CD4-positive, alpha-beta memory T cell (primary cell): ENCODE measurements around the gene P2RY11. TPM values are rescaled to one million over a fixed set of nuclear protein-coding genes. Genes with fewer than 3 reads are reported as not detected.

Source experiments
- CTCF ChIA-PET: fragments of 350-600 bp; sonication (Branson Sonifier 250); formaldehyde crosslinking; loops from one replicate; lab custom pipeline; 2021; ENCODE audit warnings: inconsistent platforms; ENCODE audit not compliant: partially characterized antibody; lab: Charles Lee
- POLR2A ChIA-PET: fragments of 350-600 bp; sonication (Branson Sonifier 250); formaldehyde crosslinking; loops from one replicate; lab custom pipeline; 2021; ENCODE audit not compliant: partially characterized antibody; lab: Charles Lee
- DNase-seq, 5 donors: peaks; one replicate each; pipeline versions ENCODE4 v3.0.0 to v3.0.0-alpha.2; 2020 to 2022; ENCODE audit warnings: mixed read lengths in 1 of 5
- H3K27ac ChIP-seq: one replicate; pipeline ENCODE4 v1.7.0; 2013; ENCODE audit warnings: low read depth, low read length
- H3K27me3 ChIP-seq: 2 replicates; pipeline ENCODE4 v1.7.0; 2013; ENCODE audit warnings: mild to moderate bottlenecking, low read length, moderate library complexity; ENCODE audit not compliant: insufficient read depth
- H3K36me3 ChIP-seq: 2 replicates; pipeline ENCODE4 v1.7.0; 2013; ENCODE audit warnings: mild to moderate bottlenecking, low read length, moderate library complexity; ENCODE audit not compliant: insufficient read depth
- H3K4me1 ChIP-seq: 2 replicates; pipeline ENCODE4 v1.7.0; 2013; ENCODE audit warnings: mild to moderate bottlenecking, low read length, moderate library complexity; ENCODE audit not compliant: insufficient read depth
- H3K4me3 ChIP-seq, 2 donors: one replicate each; pipeline ENCODE4 v1.7.0; 2013; ENCODE audit warnings: low read length in 2 of 2, mild to moderate bottlenecking in 1 of 2
- H3K9me3 ChIP-seq, 2 donors: one replicate each; pipeline ENCODE4 v1.7.0; 2013; ENCODE audit warnings: low read length in 2 of 2, control low read depth in 1 of 2; ENCODE audit not compliant: control insufficient read depth in 1 of 2
- H3K27ac Mint-ChIP-seq, 7 donors: one replicate each; pipeline ENCODE4 v1.8.0; 2020 to 2021; ENCODE audit warnings: mixed read lengths in 7 of 7, mild to moderate bottlenecking in 6 of 7, inconsistent platforms in 3 of 7, moderate library complexity in 3 of 7
- H3K27me3 Mint-ChIP-seq, 2 donors: one replicate each; pipeline ENCODE4 v1.8.0; 2020 to 2021; ENCODE audit warnings: mixed read lengths in 2 of 2
- H3K36me3 Mint-ChIP-seq, 2 donors: one replicate each; pipeline ENCODE4 v1.8.0; 2020 to 2021; ENCODE audit warnings: mixed read lengths in 2 of 2, inconsistent platforms in 1 of 2, mild to moderate bottlenecking in 1 of 2
- H3K4me1 Mint-ChIP-seq, 4 donors: one replicate each; pipeline ENCODE4 v1.8.0; 2020 to 2021; ENCODE audit warnings: mixed read lengths in 4 of 4, mild to moderate bottlenecking in 1 of 4
- H3K4me3 Mint-ChIP-seq, 8 donors: one replicate each; pipeline ENCODE4 v1.8.0; 2020 to 2021; ENCODE audit warnings: mixed read lengths in 8 of 8, mild to moderate bottlenecking in 7 of 8, moderate library complexity in 6 of 8, inconsistent platforms in 3 of 8
- H3K9me3 Mint-ChIP-seq, 8 donors: one replicate each; pipeline ENCODE4 v1.8.0; 2020 to 2021; ENCODE audit warnings: mixed read lengths in 8 of 8, mild to moderate bottlenecking in 5 of 8, inconsistent platforms in 3 of 8, moderate library complexity in 1 of 8
- intact Hi-C: fragments of 100-400 bp; cut with micrococcal nuclease; formaldehyde crosslinking; loops from one replicate; pipeline ENCODE4 v1.15.1; 2023
- polyA plus RNA-seq, 2 donors: library from polyadenylated mRNA; unstranded; fragments of 300-500 nt; fragmentation: Illumina TruSeq; gene quantifications; one replicate each; pipeline ENCODE4 v1.2.3, GENCODE V29; 2021
- total RNA-seq, 2 experiments: library from RNA; stranded (reverse); gene quantifications; one replicate each; pipeline ENCODE4 v1.2.3, GENCODE V29; 2021

The P2RY11 gene
- total and polyA plus RNA-seq, 4 experiments from 2014 or later = 0.24 to 49.7 (median 23.6) TPM

GRCh38 chr19:10102787-10103236 lies 8.7 kb upstream of the P2RY11 start:
- peaks cover 9 to 15% of the 10 kb centered on the region in 2 donors for H3K36me3 Mint-ChIP-seq
- DNase-seq = no peak
- intact Hi-C loops = loop anchor here (5.0 to 10.0 kb wide), 2 partner anchors 94 to 302 kb away; partner anchors contain the start of gene CDC37
- ChIA-PET POLR2A (interaction anchor here (1.1 to 10.9 kb wide), 3 partner anchors 13 to 334 kb away, joined by 3 to 172 read pairs (median 38); partner anchors contain the start of genes EIF3G, P2RY11 and ZNF846), CTCF (interaction anchor here (0.6 to 3.7 kb wide), 5 partner anchors 11 to 303 kb away, joined by 3 to 25 read pairs (median 3); no protein-coding TSS in a partner anchor)
- H3K27ac Mint-ChIP-seq = peak overlapping the region; percentile 85 to 98 (median 98)
- H3K4me1 Mint-ChIP-seq = peaks cover 43 to 83% (median 59%) of the 10 kb centered on the region in 4 donors
- Histone ChIP-seq H3K36me3 (peaks cover 8% of the 10 kb centered on the region), H3K4me3 (no peak overlapping the region), H3K9me3 (no peaks in the 10 kb centered on the region), H3K4me1 (peaks cover 69% of the 10 kb centered on the region), H3K27me3 (no peaks in the 10 kb centered on the region), H3K27ac (peak overlapping the region; percentile 54)
- peaks cover 0 to 2% (median 0%) of the 10 kb centered on the region in 8 donors for H3K9me3 Mint-ChIP-seq
- H3K4me3 Mint-ChIP-seq = peak overlapping the region in 6 of 8 donors; percentile 26 to 74 (median 43)
- no peaks in the 10 kb centered on the region for H3K27me3 Mint-ChIP-seq

GRCh38 chr19:10104130-10104513 lies 7.4 kb upstream of the P2RY11 start:
- Histone ChIP-seq H3K4me1 (peaks cover 70% of the 10 kb centered on the region), H3K4me3 (no peak overlapping the region)
- CTCF ChIA-PET = interaction anchor here (0.6 to 3.7 kb wide), 8 partner anchors 8 to 418 kb away, joined by 3 to 25 read pairs (median 6); no protein-coding TSS in a partner anchor

GRCh38 chr19:10104665-10105508 lies 6.6 kb upstream of the P2RY11 start:
- POLR2A ChIA-PET = interaction anchor here (0.6 to 10.9 kb wide), 12 partner anchors 9 to 277 kb away, joined by 3 to 172 read pairs (median 4); partner anchors contain the start of genes EIF3G, ICAM1, P2RY11 and UBL5
- intact Hi-C loops = loop anchor here (2.0 to 10.0 kb wide), 3 partner anchors 14 to 300 kb away; partner anchors contain the start of genes CDC37 and EIF3G
- peak; percentile 82 to 96 (median 91) for DNase-seq
- Histone ChIP-seq H3K4me1 (peaks cover 76% of the 10 kb centered on the region), H3K4me3 (peak overlapping the region; percentile 5 to 29), H3K9me3 (no peaks in the 10 kb centered on the region), H3K36me3 (peaks cover 24% of the 10 kb centered on the region), H3K27me3 (no peaks in the 10 kb centered on the region), H3K27ac (peak overlapping the region; percentile 89)
- H3K27ac Mint-ChIP-seq = peak overlapping the region; percentile 95 to 100 (median 97)
- CTCF ChIA-PET = interaction anchor here (0.6 to 3.7 kb wide), 9 partner anchors 9 to 418 kb away, joined by 3 to 25 read pairs (median 5); no protein-coding TSS in a partner anchor
- peaks cover 14 to 25% of the 10 kb centered on the region in 2 donors for H3K36me3 Mint-ChIP-seq
- peaks cover 0 to 2% (median 0%) of the 10 kb centered on the region in 8 donors for H3K9me3 Mint-ChIP-seq
- H3K4me1 Mint-ChIP-seq = peaks cover 33 to 84% (median 56%) of the 10 kb centered on the region in 4 donors
- H3K27me3 Mint-ChIP-seq = no peaks in the 10 kb centered on the region
- H3K4me3 Mint-ChIP-seq = peak overlapping the region; percentile 12 to 92 (median 80)

More at GRCh38 chr19:10104130-10104513, 7.4 kb upstream of the P2RY11 start:
- H3K36me3 Mint-ChIP-seq = peaks cover 9 to 25% of the 10 kb centered on the region in 2 donors
- peak overlapping the region; percentile 89 for H3K27ac ChIP-seq
- peaks cover 35 to 82% (median 59%) of the 10 kb centered on the region in 4 donors for H3K4me1 Mint-ChIP-seq
- peaks cover 17% of the 10 kb centered on the region for H3K36me3 ChIP-seq
- H3K9me3 Mint-ChIP-seq = peaks cover 0 to 2% (median 0%) of the 10 kb centered on the region in 8 donors
- intact Hi-C loops = loop anchor here (2.0 to 10.0 kb wide), 3 partner anchors 15 to 301 kb away; partner anchors contain the start of genes CDC37 and EIF3G
- peak overlapping the region in 6 of 8 donors; percentile 6 to 83 (median 26) for H3K4me3 Mint-ChIP-seq
- H3K9me3 ChIP-seq = no peaks in the 10 kb centered on the region
- no peaks in the 10 kb centered on the region for H3K27me3 ChIP-seq
- POLR2A ChIA-PET = interaction anchor here (0.6 to 10.9 kb wide), 10 partner anchors 8 to 278 kb away, joined by 3 to 172 read pairs (median 4); partner anchors contain the start of genes EIF3G, ICAM1 and P2RY11
- DNase-seq = no peak
- H3K27ac Mint-ChIP-seq = peak overlapping the region; percentile 78 to 100 (median 97)
- no peaks in the 10 kb centered on the region for H3K27me3 Mint-ChIP-seq

GRCh38 chr19:10105509-10106099 lies 5.9 kb upstream of the P2RY11 start:
- CTCF ChIA-PET = interaction anchor here (0.9 to 4.1 kb wide), 5 partner anchors 7 to 37 kb away, joined by 3 to 26 read pairs (median 6); no protein-coding TSS in a partner anchor
- H3K27me3 Mint-ChIP-seq = no peaks in the 10 kb centered on the region
- H3K4me3 ChIP-seq = peak overlapping the region; percentile 5 to 58
- peaks cover 35 to 87% (median 56%) of the 10 kb centered on the region in 4 donors for H3K4me1 Mint-ChIP-seq
- no peaks in the 10 kb centered on the region for H3K9me3 ChIP-seq
- H3K9me3 Mint-ChIP-seq = peaks cover 0 to 2% (median 0%) of the 10 kb centered on the region in 8 donors
- peak overlapping the region; percentile 72 to 92 (median 88) for H3K4me3 Mint-ChIP-seq
- no peaks in the 10 kb centered on the region for H3K27me3 ChIP-seq
- peaks cover 73% of the 10 kb centered on the region for H3K4me1 ChIP-seq
- H3K36me3 ChIP-seq = peaks cover 31% of the 10 kb centered on the region
- intact Hi-C loops = loop anchor here (1.0 to 10.0 kb wide), 6 partner anchors 9 to 299 kb away; partner anchors contain the start of genes CDC37, EIF3G, RAVER1 and SHFL
- peak in 2 of 5 donors; percentile 25 to 93 for DNase-seq
- peak overlapping the region; percentile 95 to 100 (median 97) for H3K27ac Mint-ChIP-seq
- POLR2A ChIA-PET = interaction anchor here (0.6 to 10.9 kb wide), 13 partner anchors 10 to 298 kb away, joined by 3 to 172 read pairs (median 4); partner anchors contain the start of genes CDC37, EIF3G, ICAM1 and P2RY11
- H3K36me3 Mint-ChIP-seq = peaks cover 19 to 30% of the 10 kb centered on the region in 2 donors
- peak overlapping the region; percentile 89 for H3K27ac ChIP-seq

GRCh38 chr19:10106100-10106936 lies 5.2 kb upstream of the P2RY11 start, which contains the start of gene PPAN:
Gene PPAN (plus strand): TSS chr19:10106362. CDS start chr19:10106395, 33 bp downstream.
- intact Hi-C loops = loop anchor here (1.0 to 10.0 kb wide), 5 partner anchors 10 to 298 kb away; partner anchors contain the start of genes CDC37, RAVER1 and SHFL
- peaks cover 21 to 33% of the 10 kb centered on the region in 2 donors for H3K36me3 Mint-ChIP-seq

More at GRCh38 chr19:10106100-10106936, 5.2 kb upstream of the P2RY11 start, which contains the start of gene PPAN:
- peaks cover 77% of the 10 kb centered on the region for H3K4me1 ChIP-seq
- H3K9me3 Mint-ChIP-seq = peaks cover 0 to 2% (median 0%) of the 10 kb centered on the region in 8 donors
- CTCF ChIA-PET = interaction anchor here (0.8 to 4.1 kb wide), 5 partner anchors 8 to 322 kb away, joined by 3 to 26 read pairs (median 4); no protein-coding TSS in a partner anchor
- no peaks in the 10 kb centered on the region for H3K27me3 Mint-ChIP-seq
- H3K27ac ChIP-seq = peak within 1 kb of the TSS; percentile 89
- peak within 1 kb of the TSS; percentile 72 to 92 (median 88) for H3K4me3 Mint-ChIP-seq
- peaks cover 38 to 86% (median 59%) of the 10 kb centered on the region in 4 donors for H3K4me1 Mint-ChIP-seq
- H3K4me3 ChIP-seq = peak within 1 kb of the TSS; percentile 58 to 74
- H3K36me3 ChIP-seq = peaks cover 35% of the 10 kb centered on the region
- POLR2A ChIA-PET = interaction anchor here (0.5 to 10.9 kb wide), 13 partner anchors 10 to 797 kb away, joined by 3 to 172 read pairs (median 3); partner anchors contain the start of genes CDC37, EIF3G, ICAM1 and P2RY11
- DNase-seq = peak; percentile 96 to 98 (median 98)
- peak within 1 kb of the TSS; percentile 95 to 100 (median 97) for H3K27ac Mint-ChIP-seq
- no peaks in the 10 kb centered on the region for H3K27me3 ChIP-seq
- H3K9me3 ChIP-seq = no peaks in the 10 kb centered on the region
